Heart left ventricle (tissue), 13 donors: ENCODE measurements around the gene CHN1.

Source experiments
- POLR2A ChIP-seq, 2 donors: fragments of 450-650 bp; IDR thresholded peaks; one replicate each; pipeline ENCODE4 v1.6.1; 2017; ENCODE audit warnings: antibody characterized with exemption in 2 of 2, mild to moderate bottlenecking in 2 of 2, moderate library complexity in 2 of 2
- TF ChIP-seq, protein P1 (sequence below), 12 donors: fragments of 200-600 bp; sonication (generic) in 4 of 12; IDR thresholded peaks; one replicate each; pipeline versions ENCODE4 v1.5.0 to v1.8.0; 2018 to 2022; ENCODE audit warnings: antibody characterized with exemption in 12 of 12, mild to moderate bottlenecking in 5 of 12
- donor health status: ischemic (EF 13 %, LVEDD 7.1; RV severe dilation, severe dysfunction).
- donor health status: DM: no; HTN: yes; CAD: no.
- donor health status: DM: no; HTN: no; CAD: no.
- donor health status: ischemic (EF 25% LVEDD 6.9; RV normal size, moderate dysfunction).
- donor health status: ischemic (EF 25% LVEDD 5.7; RV mildly dilated, moderate dysfunction).
- donor health status: ischemic (EF 35%, LVEDD 5.7; RV mildly dilated, moderate dysfunction).
- donor health status: nonischemic (EF 11% LVEDD 7.7; RV severe dilation, severe dysfunction).
- donor health status: DM: yes; HTN: yes; CAD: no.
- donor health status: PGD.
- donor health status: ischemic (EF 29% LVEDD 5.4; RV normal size, mild dysfunction).
- donor health status: nonischemic (EF 23%, LVEDD 6.1; RV moderate dilation, normal function).

DNA sequence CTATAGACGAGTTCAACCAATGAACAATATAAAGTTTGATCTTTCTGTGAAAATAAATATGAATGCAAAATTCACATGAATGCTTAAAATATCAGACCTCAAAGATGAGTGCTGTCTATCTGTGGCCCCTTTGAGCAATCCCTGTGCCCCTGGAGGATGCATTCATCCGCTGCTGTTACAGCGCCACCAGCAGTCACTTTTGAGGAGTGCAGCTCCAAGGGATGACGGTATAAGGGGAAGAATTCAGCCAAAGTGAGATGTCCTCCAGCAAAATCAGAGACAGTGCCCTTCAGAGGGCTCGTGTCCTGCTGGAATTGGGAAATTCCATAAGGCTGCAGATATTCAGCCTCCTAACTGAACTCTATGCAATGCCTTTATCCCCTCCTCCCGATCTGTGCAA, 229.0 kb downstream of the CHN1 start:
- TF ChIP-seq, protein P1, sequence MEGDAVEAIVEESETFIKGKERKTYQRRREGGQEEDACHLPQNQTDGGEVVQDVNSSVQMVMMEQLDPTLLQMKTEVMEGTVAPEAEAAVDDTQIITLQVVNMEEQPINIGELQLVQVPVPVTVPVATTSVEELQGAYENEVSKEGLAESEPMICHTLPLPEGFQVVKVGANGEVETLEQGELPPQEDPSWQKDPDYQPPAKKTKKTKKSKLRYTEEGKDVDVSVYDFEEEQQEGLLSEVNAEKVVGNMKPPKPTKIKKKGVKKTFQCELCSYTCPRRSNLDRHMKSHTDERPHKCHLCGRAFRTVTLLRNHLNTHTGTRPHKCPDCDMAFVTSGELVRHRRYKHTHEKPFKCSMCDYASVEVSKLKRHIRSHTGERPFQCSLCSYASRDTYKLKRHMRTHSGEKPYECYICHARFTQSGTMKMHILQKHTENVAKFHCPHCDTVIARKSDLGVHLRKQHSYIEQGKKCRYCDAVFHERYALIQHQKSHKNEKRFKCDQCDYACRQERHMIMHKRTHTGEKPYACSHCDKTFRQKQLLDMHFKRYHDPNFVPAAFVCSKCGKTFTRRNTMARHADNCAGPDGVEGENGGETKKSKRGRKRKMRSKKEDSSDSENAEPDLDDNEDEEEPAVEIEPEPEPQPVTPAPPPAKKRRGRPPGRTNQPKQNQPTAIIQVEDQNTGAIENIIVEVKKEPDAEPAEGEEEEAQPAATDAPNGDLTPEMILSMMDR (IDR thresholded peaks at IDR 0.05) = no peak
- no peak for TF ChIP-seq POLR2A (IDR thresholded peaks at IDR 0.05)
